ENCODE results near the gene EBF3.

The EBF3 gene

DNA sequence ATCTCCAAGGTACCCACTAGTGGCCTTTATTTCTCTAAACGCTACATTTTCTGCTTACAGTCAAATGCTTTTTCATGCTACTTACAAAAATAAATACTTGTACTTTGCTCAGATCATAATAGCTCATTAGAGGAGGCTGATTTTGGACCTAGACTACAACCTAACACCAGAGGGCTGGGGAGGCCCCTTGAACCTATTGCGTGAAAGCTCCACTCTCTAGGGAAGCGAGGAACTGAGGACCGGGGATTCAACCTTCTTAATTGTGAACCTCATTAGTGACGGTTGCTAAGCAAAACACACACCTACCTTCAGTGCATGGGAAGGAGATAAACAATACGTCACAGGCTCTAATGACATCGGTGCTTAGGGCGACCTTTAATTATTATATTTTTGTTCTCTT is 92.1 kb downstream of the EBF3 start:
- no peak for DNase-seq (ENCODE audit: low spot score)

DNA sequence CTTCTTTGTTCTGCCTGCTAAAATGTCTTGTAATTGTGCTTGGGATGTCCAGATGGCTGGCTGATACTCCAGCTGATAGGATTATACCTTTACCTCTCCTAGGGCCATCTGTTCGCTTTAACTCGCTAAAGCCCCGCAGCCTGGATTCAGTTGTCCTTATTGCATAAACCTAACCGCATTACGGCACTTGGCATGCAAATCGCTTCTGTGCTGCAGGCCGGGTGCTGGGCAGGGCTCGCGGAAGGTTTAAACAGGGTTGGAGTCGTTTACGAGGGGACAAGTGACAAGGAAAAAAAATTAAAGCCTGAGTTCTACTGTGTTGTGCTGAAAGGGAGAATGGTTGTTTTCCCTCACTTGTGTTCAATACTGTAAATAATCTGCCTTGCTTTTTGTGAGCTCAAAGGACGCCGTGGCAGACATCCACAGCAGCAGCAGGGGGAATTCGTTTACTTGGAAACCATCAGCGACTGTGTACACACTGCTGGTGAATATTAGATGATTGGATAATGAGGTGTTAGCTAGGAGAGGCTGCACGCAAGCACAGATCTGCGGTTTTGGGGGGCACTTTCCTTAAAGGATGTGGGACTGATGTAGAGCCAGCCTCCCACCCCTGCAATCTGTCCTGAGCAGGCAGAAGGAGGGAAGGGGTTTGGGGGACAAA is 93.0 kb downstream of the EBF3 start:
- no peak for DNase-seq (ENCODE audit: low spot score)

DNA sequence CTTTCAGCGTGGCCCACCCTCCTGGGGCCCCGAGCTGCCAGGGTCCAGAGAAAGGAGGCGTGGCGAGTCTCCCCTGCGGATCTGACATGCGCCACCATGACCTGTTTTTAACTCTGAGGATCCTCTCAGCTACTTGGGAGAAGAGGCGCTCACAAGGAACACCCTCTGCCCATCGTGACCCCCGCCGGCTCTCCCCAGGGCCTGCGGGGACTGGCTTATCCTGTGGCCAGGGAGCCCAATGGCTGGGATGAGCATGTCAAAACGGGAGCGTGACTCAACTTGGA is 93.7 kb downstream of the EBF3 start:
- DNase-seq (ENCODE audit: low spot score): no peak

DNA sequence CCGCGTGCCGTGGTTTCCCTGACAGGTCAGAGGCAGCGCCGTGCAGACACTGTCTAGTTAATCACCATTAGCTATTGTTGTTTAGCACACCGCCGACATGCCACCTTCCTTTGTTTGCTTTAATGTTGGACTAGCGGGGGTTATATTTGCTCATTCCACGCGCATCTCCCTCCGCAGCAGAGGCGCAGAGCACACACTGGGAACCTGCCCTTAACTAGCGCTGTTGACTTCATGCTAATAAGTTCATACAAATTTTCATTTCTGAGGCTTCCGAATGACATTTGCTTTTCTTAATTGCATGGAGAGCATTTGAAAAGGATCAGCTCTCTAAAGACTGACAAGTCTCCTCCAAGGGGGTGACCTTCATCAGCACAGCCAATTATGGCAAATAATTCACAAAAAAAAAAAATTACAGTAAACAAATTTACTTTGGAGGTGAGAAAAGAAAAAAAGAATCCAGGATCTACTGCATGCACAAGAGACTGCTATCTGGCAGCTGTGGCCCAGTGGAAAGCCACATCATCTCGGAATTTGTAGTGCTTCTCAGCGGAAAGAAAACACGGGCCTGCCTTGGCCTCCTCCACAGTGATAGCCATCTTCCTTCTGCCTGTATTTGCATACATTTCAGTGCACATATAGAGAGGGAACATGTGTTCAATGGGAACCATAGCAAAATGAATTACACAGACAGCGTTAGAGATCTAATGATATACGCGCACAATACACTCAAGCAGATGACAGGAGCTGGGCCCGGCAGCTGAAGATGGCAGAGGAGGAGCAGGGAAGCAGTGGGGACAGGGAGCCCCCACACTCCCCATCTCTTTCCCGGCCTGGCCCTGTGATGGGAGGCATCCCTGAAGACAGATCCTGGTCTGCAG is 94.2 kb downstream of the EBF3 start:
- DNase-seq (ENCODE audit: low spot score): no peak

DNA sequence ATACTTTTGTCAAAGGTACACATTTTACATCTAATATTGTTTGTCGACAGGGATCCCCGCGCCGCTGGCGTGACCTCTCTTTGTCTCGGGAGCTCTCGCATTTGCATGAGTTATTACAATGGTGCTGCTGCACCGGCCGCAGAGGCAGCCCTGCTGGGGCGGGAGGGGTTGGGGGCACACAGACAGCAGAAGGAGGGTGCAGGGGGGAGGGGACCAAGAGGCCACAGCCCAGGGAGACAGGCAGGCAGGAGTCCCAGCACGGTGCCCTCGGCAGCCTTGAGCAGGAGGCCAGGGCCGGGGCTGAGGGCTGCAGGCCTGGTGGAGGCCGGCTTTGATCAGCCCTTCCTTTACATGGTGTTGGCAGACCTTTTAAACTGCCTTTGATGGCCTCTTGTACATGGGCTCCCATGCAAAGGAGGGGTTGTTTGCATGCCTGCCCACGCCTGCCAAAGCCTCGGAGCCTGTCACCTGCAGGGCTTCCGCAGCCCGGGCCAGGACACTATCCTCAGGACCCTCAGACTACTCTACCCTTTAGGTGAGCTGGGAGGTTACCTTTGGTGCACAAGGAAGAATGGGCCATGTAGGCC is 95.5 kb downstream of the EBF3 start:
- no peak for DNase-seq (ENCODE audit: low spot score)

- no peak for DNase-seq (ENCODE audit: low spot score)
Measured at GRCh38 chr10:129867631-129868179, 96.4 kb downstream of the EBF3 start.

GRCh38 chr10:129866894-129867293 is 97.2 kb downstream of the EBF3 start:
- no peak for DNase-seq (ENCODE audit: low spot score)

DNA sequence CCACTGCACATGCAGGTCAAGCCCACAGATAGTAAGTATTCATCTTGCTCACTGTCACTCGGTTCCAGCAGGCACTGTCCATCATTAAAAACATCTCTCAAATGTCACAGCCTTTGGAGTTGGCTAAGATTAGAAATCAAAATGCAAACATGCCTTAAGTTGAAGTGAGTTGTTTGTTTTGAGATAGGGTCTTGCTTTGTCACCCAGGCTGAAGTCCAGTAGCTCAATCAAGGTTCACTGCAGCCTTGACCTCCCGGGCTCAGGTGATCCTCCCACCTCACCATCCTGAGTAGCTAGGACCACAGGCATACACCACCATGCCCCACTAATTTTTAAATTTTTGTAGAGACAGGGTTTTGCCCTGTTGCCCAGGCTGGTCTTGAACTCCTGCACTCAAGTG is 98.1 kb downstream of the EBF3 start:
- no peak for DNase-seq (ENCODE audit: low spot score)

DNA sequence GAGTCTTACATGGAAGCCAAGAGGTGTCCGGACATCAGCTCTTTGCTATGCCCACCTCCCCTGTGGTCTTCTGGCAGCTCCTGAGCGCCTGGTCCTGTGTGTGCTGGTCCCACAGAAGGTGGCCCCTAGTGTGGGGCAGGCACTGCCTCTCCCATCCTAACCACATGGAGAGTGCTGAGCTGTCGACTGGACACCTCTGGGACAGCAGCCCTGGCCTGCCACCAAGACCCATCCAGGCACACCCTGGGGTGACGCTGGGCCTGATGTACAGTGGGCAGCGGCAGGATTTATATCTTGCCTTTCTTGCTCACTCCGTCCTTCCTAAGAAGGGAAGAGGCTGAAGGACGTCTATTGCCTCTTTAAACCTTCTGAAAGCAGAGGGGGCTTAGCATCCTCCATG is 98.7 kb downstream of the EBF3 start:
- DNase-seq (ENCODE audit: low spot score): no peak

DNA sequence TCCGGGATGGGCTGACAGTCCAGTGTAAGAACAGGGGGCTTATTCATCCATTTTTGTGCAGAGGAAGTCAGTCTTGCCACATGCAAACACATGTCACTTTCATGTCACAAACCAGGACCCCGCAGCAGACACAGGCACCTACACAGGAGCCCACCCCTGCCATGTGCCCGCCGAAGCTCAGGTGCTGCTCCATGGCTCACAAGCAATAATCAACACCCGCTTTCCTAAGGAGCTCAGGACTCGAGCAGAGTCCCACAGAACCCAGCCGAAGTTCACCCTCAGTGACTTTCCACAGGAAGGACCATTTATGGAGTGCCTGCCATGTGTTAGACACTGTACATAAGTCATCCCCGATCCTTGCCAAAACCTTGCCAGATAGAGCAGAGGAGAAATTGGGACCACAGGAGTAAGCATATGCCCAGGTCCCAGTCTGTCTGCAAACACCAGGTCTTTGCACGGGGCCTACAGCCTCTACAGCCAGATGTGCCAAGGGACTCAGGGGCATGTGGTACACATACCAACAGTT is 99.4 kb downstream of the EBF3 start:
- no peak for DNase-seq (ENCODE audit: low spot score)

DNA sequence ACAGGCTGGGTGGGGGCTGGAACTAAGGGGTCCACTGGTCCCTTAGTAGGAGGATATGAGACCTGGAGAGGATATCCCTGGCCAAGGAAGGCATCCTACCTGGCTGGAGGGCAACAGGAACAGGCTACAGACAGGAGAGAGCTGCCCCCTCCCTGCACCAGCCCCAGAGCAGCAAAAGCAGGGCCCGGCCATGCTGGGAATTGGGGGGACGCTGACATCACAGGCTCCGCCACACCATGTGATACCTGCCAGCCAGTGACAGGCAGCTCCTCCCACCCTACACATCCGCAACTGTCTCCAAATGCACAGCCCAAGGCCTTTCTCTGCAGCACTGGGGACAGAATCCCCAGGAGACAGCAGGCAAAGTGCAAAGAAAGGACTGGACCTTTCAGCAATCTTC is 100.0 kb downstream of the EBF3 start:
- no peak for DNase-seq (ENCODE audit: low spot score)

DNA sequence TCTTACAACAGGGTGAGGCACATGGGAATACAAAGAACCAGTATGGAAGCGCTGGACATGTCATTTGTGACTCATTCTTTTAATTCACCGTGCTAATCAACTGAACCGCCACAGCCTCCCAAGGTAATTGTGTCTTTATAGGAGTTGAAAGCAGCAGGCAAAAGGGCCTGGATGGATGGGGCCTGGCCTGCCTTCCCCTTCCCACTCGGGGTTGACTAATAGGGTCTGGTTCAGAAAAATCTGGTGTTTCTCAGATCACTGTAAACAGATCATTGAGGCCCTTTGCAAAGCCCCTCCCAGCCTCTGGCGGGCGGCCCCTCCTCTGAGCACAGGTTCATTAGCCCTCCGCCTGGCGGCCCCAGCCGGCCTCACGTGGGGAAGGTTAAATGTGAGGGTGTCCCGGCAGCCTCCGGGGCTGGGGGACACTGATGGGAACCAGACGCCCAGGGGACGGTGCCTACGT is 100.8 kb downstream of the EBF3 start:
- DNase-seq (ENCODE audit: low spot score): no peak

GRCh38 chr10:129861776-129862531 is 102.1 kb downstream of the EBF3 start:
- no peak for DNase-seq (ENCODE audit: low spot score)

DNA sequence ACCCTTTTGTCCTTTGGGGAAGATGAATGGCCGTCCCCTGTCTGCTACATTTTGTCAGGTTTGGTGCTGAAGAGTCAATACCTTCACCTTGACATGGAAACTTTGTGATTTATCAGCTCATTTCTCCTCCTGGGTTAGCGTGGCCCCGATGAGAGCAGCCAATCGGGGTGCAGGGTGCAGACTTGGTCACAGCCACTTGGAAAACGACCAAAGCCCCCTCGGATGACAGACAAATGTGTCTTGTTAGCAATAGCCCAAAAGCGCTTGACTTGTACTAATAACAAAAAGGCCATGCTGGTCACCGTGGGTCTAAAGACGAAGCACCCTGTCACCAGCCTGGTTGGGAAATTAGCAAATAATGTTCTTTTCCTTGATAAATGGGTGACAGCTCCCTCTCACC is 103.7 kb downstream of the EBF3 start:
- DNase-seq (ENCODE audit: low spot score): no peak

DNA sequence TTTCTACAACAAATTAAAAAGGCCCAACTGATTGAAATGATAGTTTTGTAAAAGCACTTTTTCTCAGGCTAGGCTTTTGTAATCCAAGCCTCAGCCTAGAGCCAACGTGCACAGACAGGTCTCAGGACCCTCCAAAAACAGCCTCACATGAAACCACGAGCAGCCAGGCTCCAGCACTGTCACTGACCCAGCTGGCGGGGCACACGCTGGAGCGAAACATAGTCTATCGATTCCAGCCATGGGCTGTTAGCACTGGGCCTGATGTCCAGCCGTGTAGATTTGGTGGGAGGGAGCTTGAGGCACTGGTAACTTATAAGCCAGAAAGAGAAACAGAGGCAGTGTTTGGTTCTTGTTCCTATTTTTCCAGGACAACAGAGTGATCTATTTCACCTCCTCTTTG is 104.5 kb downstream of the EBF3 start:
- DNase-seq (ENCODE audit: low spot score): no peak

DNA sequence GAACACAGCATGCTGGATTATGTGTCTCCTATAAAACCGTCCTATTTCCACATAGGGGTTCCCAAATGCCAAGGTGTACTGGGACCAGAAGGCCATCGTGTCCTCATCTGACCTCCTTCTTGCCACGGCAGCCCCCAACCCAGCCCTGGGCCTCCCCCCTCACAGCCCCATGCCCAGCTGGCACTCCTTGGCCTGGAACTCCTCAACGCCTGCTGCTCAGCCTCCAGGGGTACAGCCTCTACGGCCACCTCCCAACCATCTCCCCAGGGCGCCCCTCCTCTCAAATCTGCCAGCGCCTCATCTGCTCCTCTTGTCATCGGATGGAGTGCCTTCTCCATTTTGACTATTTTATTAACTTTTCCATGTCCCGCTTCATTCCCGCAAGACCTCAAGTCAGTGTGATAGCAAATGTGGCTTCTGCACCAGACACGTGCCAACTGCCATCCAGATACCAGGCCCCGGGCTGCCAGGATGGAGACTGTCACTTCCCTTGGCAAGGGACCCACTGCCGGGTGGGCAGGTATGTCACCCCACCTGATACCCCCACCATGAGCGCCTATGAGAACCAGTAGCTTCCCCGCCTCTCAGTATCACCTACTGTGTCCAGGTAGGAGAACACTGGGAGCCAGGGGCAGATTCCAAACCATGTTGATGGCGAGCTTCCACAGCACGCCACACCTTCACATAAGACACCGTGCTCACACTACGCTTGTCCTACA is 106.7 kb downstream of the EBF3 start:
- no peak for DNase-seq (ENCODE audit: low spot score)

DNA sequence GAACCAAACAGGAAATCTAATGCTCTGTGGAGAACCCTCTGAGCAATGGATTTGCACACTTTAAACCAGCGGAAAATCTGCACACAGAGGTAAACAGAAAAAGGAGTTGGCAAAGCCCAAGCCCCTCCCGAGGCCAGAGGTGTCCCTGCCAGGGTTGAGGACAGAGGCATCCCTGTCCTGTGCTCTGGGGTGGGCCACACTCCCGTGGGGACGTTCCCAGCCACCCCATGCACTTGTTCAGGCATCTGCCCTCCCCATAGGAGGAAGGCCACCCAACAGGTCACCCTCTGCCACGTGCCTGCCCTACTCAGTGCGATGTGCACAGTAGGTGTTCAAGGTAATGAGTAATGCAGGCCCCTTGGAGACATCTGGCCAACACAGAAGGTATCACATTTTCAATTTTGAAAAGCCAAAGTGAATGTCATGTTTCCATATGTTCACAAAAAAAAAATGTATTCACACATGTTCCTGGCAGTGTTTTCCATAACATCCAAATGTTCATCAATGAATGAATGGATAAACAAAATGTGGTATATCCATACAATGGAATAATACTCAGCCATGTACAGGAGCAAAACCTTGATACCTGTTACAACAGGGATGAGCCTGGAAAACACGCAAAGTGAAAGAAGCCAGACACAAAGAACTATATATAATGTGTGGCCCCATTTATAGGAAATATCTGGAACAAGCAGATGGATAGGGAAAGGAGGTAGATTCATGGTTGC is 108.1 kb downstream of the EBF3 start:
- DNase-seq (ENCODE audit: low spot score): no peak

GRCh38 chr10:129854796-129855705 is 109.0 kb downstream of the EBF3 start:
- DNase-seq (ENCODE audit: low spot score): no peak

DNA sequence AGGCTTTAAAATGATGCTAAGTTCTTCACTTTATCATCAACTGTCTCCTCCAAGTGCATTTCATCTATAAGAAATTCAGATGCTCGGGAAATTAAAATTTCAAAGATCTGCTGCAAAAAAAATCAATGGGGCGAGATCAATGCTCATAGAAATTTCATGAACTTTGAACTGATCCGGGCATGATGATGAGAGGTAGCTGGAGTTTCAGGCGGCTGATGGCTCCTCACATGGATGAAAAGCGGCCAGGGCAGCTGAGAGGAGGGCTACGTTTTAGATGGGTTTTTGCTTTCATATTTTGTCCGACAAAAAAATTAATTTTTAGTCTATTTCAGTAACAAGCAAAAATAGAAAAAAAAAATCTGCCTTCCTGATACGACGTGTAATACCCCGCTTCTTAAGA is 109.9 kb downstream of the EBF3 start:
- no peak for DNase-seq (ENCODE audit: low spot score)

- DNase-seq (ENCODE audit: low spot score): no peak
Measured at GRCh38 chr10:129853562-129853903, 110.5 kb downstream of the EBF3 start.
